Thoracic aorta (tissue), 2 donors: ENCODE data around the gene ZER1. TPM values are rescaled to one million over a fixed set of nuclear protein-coding genes. Genes with fewer than 3 reads are reported as not detected.

Source experiments
- ATAC-seq: fragments of 150-250 bp; one replicate; pipeline ENCODE4 v1.8.0; 2017; ENCODE audit warnings: low read depth; ENCODE audit not compliant: insufficient number of reproducible peaks, low FRiP score
- DNase-seq: peaks from one replicate; pipeline ENCODE4 v3.0.0-alpha.2; 2020; ENCODE audit warnings: low spot score
- H3K27ac ChIP-seq, 2 donors: fragments of 200-600 bp; sonication (generic); 1 replicate in 1 of 2; 2 replicates in 1 of 2; pipeline ENCODE4 v1.5.1; 2016; ENCODE audit warnings: mild to moderate bottlenecking in 2 of 2, moderate library complexity in 2 of 2
- H3K27me3 ChIP-seq: fragments of 200-600 bp; sonication (generic); replicated peaks from 2 replicates; pipeline ENCODE4 v1.6.0; 2016; ENCODE audit warnings: mild to moderate bottlenecking; ENCODE audit not compliant: insufficient read depth
- H3K36me3 ChIP-seq: fragments of 200-600 bp; sonication (generic); one replicate; pipeline ENCODE4 v1.5.1; 2016
- H3K4me1 ChIP-seq, 2 donors: fragments of 200-600 bp; sonication (generic); 1 replicate in 1 of 2; 2 replicates in 1 of 2; pipeline versions ENCODE4 v1.5.1 to v1.6.0; 2016; ENCODE audit warnings: low read depth in 2 of 2, mild to moderate bottlenecking in 1 of 2; ENCODE audit not compliant: control insufficient read depth in 1 of 2
- H3K4me3 ChIP-seq: fragments of 200-600 bp; sonication (generic); 2 replicates; pipeline ENCODE4 v1.5.1; 2016; ENCODE audit warnings: mild to moderate bottlenecking
- H3K9me3 ChIP-seq: fragments of 200-600 bp; sonication (generic); 2 replicates; pipeline ENCODE4 v1.5.1; 2016
- CTCF ChIP-seq: fragments of 200-600 bp; sonication (generic); IDR thresholded peaks from one replicate; pipeline ENCODE4 v1.5.1; 2019; ENCODE audit warnings: antibody characterized with exemption
- total RNA-seq, 2 donors: library from RNA; depleted of rRNA; stranded (reverse); fragments of >200 nt; gene quantifications; one replicate each; pipeline versions ENCODE4 v1.1.0 to v1.2.3, GENCODE V29; 2016

Gene ZER1
- total RNA-seq, 2 donors from 2014 or later: 42.5 to 65.4 TPM

GRCh38 chr9:128723352-128723865 lies 48.3 kb downstream of the ZER1 start:
- no peak for ATAC-seq
- TF ChIP-seq CTCF: no peak

GRCh38 chr9:128722380-128723351 lies 49.1 kb downstream of the ZER1 start:
- ATAC-seq (no peak), DNase-seq (no peak)
- H3K9me3 ChIP-seq: no peaks in the 10 kb centered on the region
- peaks cover 0 to 18% of the 10 kb centered on the region in 2 donors for H3K4me1 ChIP-seq
- H3K27me3 ChIP-seq: no peaks in the 10 kb centered on the region
- peak overlapping the region; percentile 76 for H3K4me3 ChIP-seq
- H3K36me3 ChIP-seq: no peaks in the 10 kb centered on the region
- peak overlapping the region; percentile 70 to 79 for H3K27ac ChIP-seq
- no peak for TF ChIP-seq CTCF

More at GRCh38 chr9:128723352-128723865, 48.3 kb downstream of the ZER1 start:
- H3K27ac ChIP-seq: peak overlapping the region; percentile 70 to 79
- H3K4me1 ChIP-seq: peaks cover 0 to 18% of the 10 kb centered on the region in 2 donors
- DNase-seq: no peak
- H3K9me3 ChIP-seq: no peaks in the 10 kb centered on the region
- no peaks in the 10 kb centered on the region for H3K36me3 ChIP-seq
- no peaks in the 10 kb centered on the region for H3K27me3 ChIP-seq
- peak overlapping the region; percentile 76 for H3K4me3 ChIP-seq

- Histone ChIP-seq H3K27ac (no peak overlapping the region), H3K4me3 (no peak overlapping the region), H3K36me3 (no peaks in the 10 kb centered on the region), H3K27me3 (no peaks in the 10 kb centered on the region), H3K9me3 (no peaks in the 10 kb centered on the region), H3K4me1 (peaks cover 0 to 18% of the 10 kb centered on the region in 2 donors)
- ATAC-seq (no peak), DNase-seq (no peak)
- no peak for TF ChIP-seq CTCF
These were observed 50.2 kb downstream of the ZER1 start for GRCh38 chr9:128721487-128722010.

- H3K4me3 ChIP-seq: no peak overlapping the region
- no peaks in the 10 kb centered on the region for H3K9me3 ChIP-seq
- ATAC-seq (no peak), DNase-seq (no peak)
- peaks cover 0 to 18% of the 10 kb centered on the region in 2 donors for H3K4me1 ChIP-seq
- TF ChIP-seq CTCF: no peak
- H3K27ac ChIP-seq: no peak overlapping the region
- H3K27me3 ChIP-seq: no peaks in the 10 kb centered on the region
- H3K36me3 ChIP-seq: no peaks in the 10 kb centered on the region
These were observed 50.8 kb downstream of the ZER1 start for GRCh38 chr9:128720841-128721486.
